DND-41 (cell line): Measurements from ENCODE around the gene IFFO2.

Source experiments
- ATAC-seq: fragments of 200-7000 bp; cut with Tn5 transposase; 3 replicates; pipeline ENCODE4 v1.9.1; 2021; ENCODE audit warnings: low read depth; ENCODE audit not compliant: insufficient read depth
- DNase-seq: peaks from one replicate; pipeline ENCODE4 v3.0.0-alpha.2; 2020
- H2AFZ ChIP-seq: 2 replicates; pipeline ENCODE4 v1.6.0; 2012; ENCODE audit warnings: low read depth, low read length
- H3K27ac ChIP-seq: 2 replicates; pipeline ENCODE4 v1.5.1; 2012; ENCODE audit warnings: low read length, inconsistent platforms
- H3K27me3 ChIP-seq: fragments of 200-600 bp; sonication (generic); 2 replicates; pipeline ENCODE4 v1.6.0; 2012; ENCODE audit warnings: low read length, mild to moderate bottlenecking, inconsistent platforms; ENCODE audit not compliant: insufficient read depth, poor library complexity
- H3K36me3 ChIP-seq: 2 replicates; pipeline ENCODE4 v1.5.1; 2012; ENCODE audit warnings: low read length, inconsistent platforms; ENCODE audit not compliant: insufficient read depth
- H3K4me1 ChIP-seq: 2 replicates; pipeline ENCODE4 v1.5.1; 2012; ENCODE audit warnings: mild to moderate bottlenecking, low read length; ENCODE audit not compliant: insufficient read depth
- H3K4me2 ChIP-seq: 2 replicates; pipeline ENCODE4 v1.6.0; 2012; ENCODE audit warnings: mild to moderate bottlenecking, moderate library complexity, low read length, inconsistent platforms; ENCODE audit not compliant: insufficient read depth
- H3K4me3 ChIP-seq, 2 experiments: fragments of 200-600 bp in 1 of 2; shearing (Covaris generic) in 1 of 2; 2 replicates each; pipeline ENCODE4 v1.5.1; 2012 to 2016; ENCODE audit warnings: inconsistent platforms in 2 of 2, low read length in 2 of 2, mild to moderate bottlenecking in 2 of 2, low read depth in 1 of 2, moderate library complexity in 1 of 2
- H3K79me2 ChIP-seq: 2 replicates; pipeline ENCODE4 v1.6.0; 2012; ENCODE audit warnings: low read length, inconsistent platforms; ENCODE audit not compliant: insufficient read depth
- H3K9ac ChIP-seq: 2 replicates; pipeline ENCODE4 v1.6.0; 2012; ENCODE audit warnings: low read depth, mild to moderate bottlenecking, inconsistent platforms, low read length, moderate library complexity
- H3K9me3 ChIP-seq: 2 replicates; pipeline ENCODE4 v1.5.1; 2012; ENCODE audit warnings: low read length, moderate library complexity, mild to moderate bottlenecking, inconsistent platforms; ENCODE audit not compliant: insufficient read depth, severe bottlenecking
- H4K20me1 ChIP-seq: 2 replicates; pipeline ENCODE4 v1.6.0; 2012; ENCODE audit warnings: low read length; ENCODE audit not compliant: insufficient read depth
- EZH2 ChIP-seq: IDR thresholded peaks from 3 replicates; pipeline ENCODE4 v1.6.1; 2012; ENCODE audit warnings: borderline replicate concordance, low read depth, mild to moderate bottlenecking, moderate library complexity, low read length, inconsistent platforms; ENCODE audit not compliant: severe bottlenecking
- TF ChIP-seq, protein P1 (sequence below): IDR thresholded peaks from 2 replicates; pipeline ENCODE4 v1.5.1; 2012; ENCODE audit warnings: borderline replicate concordance, low read length, moderate library complexity, mild to moderate bottlenecking; ENCODE audit not compliant: poor library complexity, severe bottlenecking; ENCODE audit errors: extremely low read depth

The IFFO2 gene

GRCh38 chr1:18883636-18884418, 72.6 kb downstream of the IFFO2 start:
- H3K4me2 ChIP-seq, result no peak overlapping the region
- H3K9ac ChIP-seq, result no peak overlapping the region
- no peaks in the 10 kb centered on the region for H3K9me3 ChIP-seq
- H2AFZ ChIP-seq, result no peak overlapping the region
- H4K20me1 ChIP-seq, result peaks cover 12% of the 10 kb centered on the region; the same call in 1 of the 2 replicates
- H3K27me3 ChIP-seq, result no peaks in the 10 kb centered on the region
- H3K4me1 ChIP-seq, result no peaks in the 10 kb centered on the region
- H3K4me3 ChIP-seq, result no peak overlapping the region
- no peak overlapping the region for H3K27ac ChIP-seq
- H3K36me3 ChIP-seq, result peaks cover 7% of the 10 kb centered on the region; the same call in 1 of the 2 replicates
- no peak for TF ChIP-seq EZH2
- TF ChIP-seq, protein P1, sequence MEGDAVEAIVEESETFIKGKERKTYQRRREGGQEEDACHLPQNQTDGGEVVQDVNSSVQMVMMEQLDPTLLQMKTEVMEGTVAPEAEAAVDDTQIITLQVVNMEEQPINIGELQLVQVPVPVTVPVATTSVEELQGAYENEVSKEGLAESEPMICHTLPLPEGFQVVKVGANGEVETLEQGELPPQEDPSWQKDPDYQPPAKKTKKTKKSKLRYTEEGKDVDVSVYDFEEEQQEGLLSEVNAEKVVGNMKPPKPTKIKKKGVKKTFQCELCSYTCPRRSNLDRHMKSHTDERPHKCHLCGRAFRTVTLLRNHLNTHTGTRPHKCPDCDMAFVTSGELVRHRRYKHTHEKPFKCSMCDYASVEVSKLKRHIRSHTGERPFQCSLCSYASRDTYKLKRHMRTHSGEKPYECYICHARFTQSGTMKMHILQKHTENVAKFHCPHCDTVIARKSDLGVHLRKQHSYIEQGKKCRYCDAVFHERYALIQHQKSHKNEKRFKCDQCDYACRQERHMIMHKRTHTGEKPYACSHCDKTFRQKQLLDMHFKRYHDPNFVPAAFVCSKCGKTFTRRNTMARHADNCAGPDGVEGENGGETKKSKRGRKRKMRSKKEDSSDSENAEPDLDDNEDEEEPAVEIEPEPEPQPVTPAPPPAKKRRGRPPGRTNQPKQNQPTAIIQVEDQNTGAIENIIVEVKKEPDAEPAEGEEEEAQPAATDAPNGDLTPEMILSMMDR, result peak; percentile 90
- DNase-seq (peak; percentile 74), ATAC-seq (peak; percentile 91)
- H3K79me2 ChIP-seq, result no peaks in the 10 kb centered on the region

DNA sequence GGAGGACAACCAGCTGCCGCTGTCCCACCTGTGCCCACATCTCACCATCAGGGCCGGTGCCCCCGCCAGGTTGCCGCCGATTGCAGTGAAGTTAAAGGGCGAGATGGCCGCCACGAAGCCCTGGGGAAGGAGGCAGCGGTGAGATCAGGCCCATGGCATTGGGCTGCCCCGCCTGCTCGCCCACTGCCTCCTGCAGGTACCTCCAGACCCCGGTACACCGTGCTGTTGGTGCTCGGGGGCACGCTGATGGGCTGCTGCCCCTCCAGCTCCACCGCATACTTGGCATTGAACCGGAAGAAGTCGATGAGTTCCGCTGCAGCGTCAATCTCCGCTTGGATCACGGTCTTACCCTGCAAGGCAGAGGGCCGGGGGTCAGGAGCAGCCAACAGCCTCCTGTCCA, 73.4 kb downstream of the IFFO2 start:
- H3K27me3 ChIP-seq, result no peaks in the 10 kb centered on the region
- no peak overlapping the region for H3K4me2 ChIP-seq
- DNase-seq, result no peak
- TF ChIP-seq, protein P1, result no peak
- no peak for TF ChIP-seq EZH2
- no peaks in the 10 kb centered on the region for H3K4me1 ChIP-seq
- peaks cover 7% of the 10 kb centered on the region; the same call in 1 of the 2 replicates for H3K36me3 ChIP-seq
- peaks cover 12% of the 10 kb centered on the region; the same call in 1 of the 2 replicates for H4K20me1 ChIP-seq
- no peak overlapping the region for H3K4me3 ChIP-seq
- H3K27ac ChIP-seq, result no peak overlapping the region
- no peaks in the 10 kb centered on the region for H3K9me3 ChIP-seq
- H3K79me2 ChIP-seq, result no peaks in the 10 kb centered on the region
- H3K9ac ChIP-seq, result no peak overlapping the region
- no peak overlapping the region for H2AFZ ChIP-seq
- no peak for ATAC-seq

- no peaks in the 10 kb centered on the region for H3K9me3 ChIP-seq
- no peak overlapping the region for H3K9ac ChIP-seq
- no peak overlapping the region for H2AFZ ChIP-seq
- peaks cover 7% of the 10 kb centered on the region; the same call in 1 of the 2 replicates for H3K36me3 ChIP-seq
- no peaks in the 10 kb centered on the region for H3K27me3 ChIP-seq
- DNase-seq (no peak), ATAC-seq (no peak)
- no peak overlapping the region for H3K4me2 ChIP-seq
- no peak overlapping the region for H3K4me3 ChIP-seq
- H4K20me1 ChIP-seq, result peaks cover 12% of the 10 kb centered on the region; the same call in 1 of the 2 replicates
- no peak overlapping the region for H3K27ac ChIP-seq
- TF ChIP-seq EZH2, result no peak
- TF ChIP-seq, protein P1, result no peak
- H3K79me2 ChIP-seq, result no peaks in the 10 kb centered on the region
- H3K4me1 ChIP-seq, result no peaks in the 10 kb centered on the region
Observed at GRCh38 chr1:18882486-18882885, 74.0 kb downstream of the IFFO2 start.
